Endothelial cell of umbilical vein (primary cell): ENCODE results near the gene TBC1D10B. TPM values are rescaled to one million over a fixed set of nuclear protein-coding genes. Genes with fewer than 3 reads are reported as not detected.

Experiments used
- BruUV-seq: library from RNA; stranded (reverse); fragments of 400-500 nt; replicated peaks from 2 replicates; lab custom pipeline; 2021; lab: Mats Ljungman, UMichigan
- CTCF ChIA-PET: fragments of 300-600, 350-600 bp; sonication (Branson Sonifier 250); formaldehyde crosslinking; loops from one replicate; lab custom pipeline; 2021; ENCODE audit warnings: antibody characterized with exemption, inconsistent platforms; lab: Charles Lee
- POLR2A ChIA-PET: fragments of 300-600, 350-600 bp; sonication (Branson Sonifier 250); formaldehyde crosslinking; loops from one replicate; lab custom pipeline; 2021; ENCODE audit warnings: antibody characterized with exemption, inconsistent platforms; lab: Charles Lee
- DNase-seq: peaks from one replicate; pipeline ENCODE4 v3.0.0-alpha.2; 2011; ENCODE audit warnings: low read depth, low spot score
- FAIRE-seq: peaks from 2 replicates; lab custom pipeline; 2011; peaks lifted over from hg19 to GRCh38; lab: Jason Lieb, UNC
- H2AFZ ChIP-seq: 2 replicates; pipeline ENCODE4 v1.6.0; 2012; ENCODE audit warnings: low read depth, low read length, control low read depth, inconsistent platforms
- H3K27ac ChIP-seq: 2 replicates; pipeline ENCODE4 v1.5.1; 2011; ENCODE audit warnings: low read depth, mild to moderate bottlenecking, control low read depth, low read length, moderate library complexity; ENCODE audit not compliant: insufficient read depth
- H3K27me3 ChIP-seq, 2 experiments: 2 replicates each; pipeline versions ENCODE4 v1.6.0 to v1.6.1; 2011; ENCODE audit warnings: low read length in 2 of 2, mixed read lengths in 1 of 2; ENCODE audit not compliant: control insufficient read depth in 2 of 2, insufficient read depth in 2 of 2
- H3K36me3 ChIP-seq, 2 experiments: 2 replicates in 1 of 2; 3 replicates in 1 of 2; pipeline ENCODE4 v1.5.1; 2011; ENCODE audit warnings: low read length in 2 of 2, mild to moderate bottlenecking in 1 of 2, moderate library complexity in 1 of 2; ENCODE audit not compliant: control insufficient read depth in 2 of 2, insufficient read depth in 2 of 2; ENCODE audit errors: extremely low read depth in 1 of 2
- H3K4me1 ChIP-seq: 3 replicates; pipeline ENCODE4 v1.5.1; 2011; ENCODE audit warnings: mild to moderate bottlenecking, low read length; ENCODE audit not compliant: control insufficient read depth, insufficient read depth; ENCODE audit errors: extremely low read depth
- H3K4me2 ChIP-seq: 2 replicates; pipeline ENCODE4 v1.6.1; 2011; ENCODE audit warnings: low read length, control low read depth, mixed read lengths; ENCODE audit not compliant: insufficient read depth
- H3K4me3 ChIP-seq, 3 experiments: fragments of 200-600 bp in 1 of 3; sonication (generic), shearing (Covaris generic) in 1 of 3; replicated peaks in 1 of 3; 2 replicates each; pipeline ENCODE4 v1.5.1; 2011 to 2016; ENCODE audit warnings: control low read depth in 3 of 3, low read length in 3 of 3, mild to moderate bottlenecking in 2 of 3, inconsistent platforms in 1 of 3, low read depth in 1 of 3, moderate library complexity in 1 of 3; ENCODE audit not compliant: insufficient read depth in 1 of 3
- H3K79me2 ChIP-seq: 2 replicates; pipeline ENCODE4 v1.6.0; 2012; ENCODE audit warnings: low read length, inconsistent platforms; ENCODE audit not compliant: control insufficient read depth, insufficient read depth
- H3K9ac ChIP-seq: replicated peaks from 2 replicates; pipeline ENCODE3; 2011; ENCODE audit warnings: low read length, control low read depth; ENCODE audit not compliant: insufficient read depth; ENCODE audit errors: extremely low read depth
- H3K9me1 ChIP-seq: replicated peaks from 3 replicates; pipeline ENCODE4 v1.6.0; 2011; ENCODE audit warnings: mild to moderate bottlenecking, low read length; ENCODE audit not compliant: control insufficient read depth, insufficient read depth; ENCODE audit errors: extremely low read depth
- H3K9me3 ChIP-seq: replicated peaks from 2 replicates; pipeline ENCODE4 v1.5.1; 2012; ENCODE audit warnings: low read length, inconsistent platforms; ENCODE audit not compliant: control insufficient read depth, insufficient read depth
- H4K20me1 ChIP-seq: replicated peaks from 2 replicates; pipeline ENCODE3; 2011; ENCODE audit warnings: mild to moderate bottlenecking, low read length; ENCODE audit not compliant: control insufficient read depth, insufficient read depth; ENCODE audit errors: extremely low read depth
- CTCF ChIP-seq, 2 donors: IDR thresholded peaks; 1 replicate in 1 of 2; 2 replicates in 1 of 2; pipeline ENCODE4 v1.5.1; 2011; ENCODE audit warnings: low read length in 2 of 2, mild to moderate bottlenecking in 2 of 2, moderate library complexity in 2 of 2, control low read depth in 1 of 2, inconsistent platforms in 1 of 2, low read depth in 1 of 2; ENCODE audit not compliant: insufficient read depth in 1 of 2; ENCODE audit errors: extremely low read depth in 1 of 2
- EZH2 ChIP-seq: IDR thresholded peaks from 2 replicates; pipeline ENCODE4 v1.6.1; 2012; ENCODE audit warnings: borderline replicate concordance, low read depth, mild to moderate bottlenecking, moderate library complexity, low read length, inconsistent platforms; ENCODE audit not compliant: severe bottlenecking
- FOS ChIP-seq: IDR thresholded peaks from 2 replicates; pipeline ENCODE4 v1.6.1; 2011; ENCODE audit warnings: mild to moderate bottlenecking, low read length, moderate library complexity, borderline replicate concordance; ENCODE audit not compliant: insufficient read depth
- GATA2 ChIP-seq: IDR thresholded peaks from 2 replicates; pipeline ENCODE4 v1.7.0; 2011; ENCODE audit warnings: low read depth, mild to moderate bottlenecking, moderate library complexity, mixed read lengths, low read length; ENCODE audit not compliant: insufficient read length, insufficient read depth
- JUN ChIP-seq: IDR thresholded peaks from 2 replicates; pipeline ENCODE4 v1.6.1; 2011; ENCODE audit warnings: borderline replicate concordance, low read depth; ENCODE audit not compliant: insufficient read length, insufficient read depth
- MAX ChIP-seq: IDR thresholded peaks from 2 replicates; pipeline ENCODE4 v1.6.1; 2011; ENCODE audit not compliant: insufficient read depth, insufficient read length
- MYC ChIP-seq: IDR thresholded peaks from one replicate; pipeline ENCODE4 v1.6.1; 2011; ENCODE audit warnings: mild to moderate bottlenecking, low read depth, low read length
- POLR2A ChIP-seq: IDR thresholded peaks from 2 replicates; pipeline ENCODE4 v1.6.1; 2012; ENCODE audit warnings: low read depth, mild to moderate bottlenecking, control low read depth, low read length
- POLR2AphosphoS5 ChIP-seq: IDR thresholded peaks from 2 replicates; pipeline ENCODE4 v1.6.1; 2012; ENCODE audit warnings: low read depth, mild to moderate bottlenecking, control low read depth, low read length, moderate library complexity; ENCODE audit not compliant: insufficient read depth
- dilution Hi-C: fragments of 300-500 bp; cut with MboI; formaldehyde crosslinking; loops from one replicate; pipeline ENCODE4 v1.15.0; 2019; ENCODE audit warnings: low sequenced_read_pairs; ENCODE audit not compliant: extremely low pct_ligation_motif_present
- intact Hi-C: fragments of 100-400 bp; cut with micrococcal nuclease; formaldehyde crosslinking; loops from one replicate; pipeline ENCODE4 v1.10.0; 2022
- polyA plus RNA-seq, 4 experiments: library from polyadenylated mRNA; depleted of rRNA in 3 of 4; stranded (reverse) in 3 of 4; unstranded in 1 of 4; fragments of >200 nt; gene quantifications; 2 replicates each; pipeline versions ENCODE4 v1.2.1 to v1.2.3, GENCODE V29; 2011 to 2012; ENCODE audit warnings: missing spikeins in 1 of 4
- total RNA-seq: library from RNA; stranded (reverse); gene quantifications from 2 replicates; pipeline ENCODE4 v1.2.3, GENCODE V29; 2021

Gene TBC1D10B
- total and polyA plus RNA-seq, 2 donors (not counting 3 experiments of a cell fraction or from before 2014, with no cell fraction given), result 37.0 to 63.0 TPM

GRCh38 chr16:30348929-30349328 lies 21.4 kb downstream of the TBC1D10B start:
- Histone ChIP-seq H3K27me3 (no peaks in the 10 kb centered on the region), H3K4me3 (no peak overlapping the region), H3K36me3 (peaks cover 6 to 11% of the 10 kb centered on the region in 2 experiments), H4K20me1 (no peaks in the 10 kb centered on the region), H3K9me3 (no peaks in the 10 kb centered on the region), H3K27ac (no peak overlapping the region), H3K4me2 (no peak overlapping the region), H3K4me1 (peaks cover 19% of the 10 kb centered on the region), H3K9me1 (no peaks in the 10 kb centered on the region), H2AFZ (no peak overlapping the region), H3K9ac (no peak overlapping the region), H3K79me2 (peaks cover 9% of the 10 kb centered on the region)
- BruUV-seq, result no TSS peak
- FAIRE-seq, result no peak
- intact Hi-C loops (no loop called here), dilution Hi-C loops (no loop called here)
- POLR2A ChIA-PET, result no interaction called here
- CTCF ChIA-PET, result no interaction called here
- TF ChIP-seq FOS (no peak), JUN (no peak), MAX (no peak), EZH2 (no peak), CTCF (IDR thresholded peaks at IDR 0.05; ENCODE audit: extremely low read depth in 1 of 2, insufficient read depth in 1 of 2, low read depth in 1 of 2, low read length in 2 of 2) (no peak), MYC (no peak), GATA2 (no peak), POLR2A (no peak), POLR2AphosphoS5 (no peak)
- no peak for DNase-seq
